Peyer's patch (tissue), 4 donors: ENCODE measurements around the gene COBL.

Experiments
- CTCF ChIP-seq, 6 experiments: fragments of 450-650 bp in 4 of 6; fragments of 200-600 bp in 2 of 6; sonication (generic) in 1 of 6; IDR thresholded peaks; one replicate each; pipeline ENCODE4 v1.5.1; 2017 to 2019; ENCODE audit warnings: antibody characterized with exemption in 6 of 6, mild to moderate bottlenecking in 3 of 6, moderate library complexity in 1 of 6
- POLR2A ChIP-seq, 2 donors: fragments of 450-650 bp; IDR thresholded peaks; one replicate each; pipeline ENCODE4 v1.5.1; 2017; ENCODE audit warnings: antibody characterized with exemption in 2 of 2, mild to moderate bottlenecking in 2 of 2, moderate library complexity in 2 of 2

GRCh38 chr7:51146816-51147586 is 169.6 kb downstream of the COBL start:
- no peak for TF ChIP-seq CTCF (IDR thresholded peaks at IDR 0.05)
- TF ChIP-seq POLR2A (IDR thresholded peaks at IDR 0.05), result no peak
